ENCODE results near the gene PRKAR1B.

Gene PRKAR1B

GRCh38 chr7:725223-726005 lies 1.7 kb downstream of the PRKAR1B start:
- H3K4me3 ChIP-seq (ENCODE audit: low read depth, low read length), result no peak overlapping the region

- no peak overlapping the region for H3K4me3 ChIP-seq (ENCODE audit: low read depth, low read length)
These were observed 2.8 kb downstream of the PRKAR1B start for GRCh38 chr7:724298-724697.

DNA sequence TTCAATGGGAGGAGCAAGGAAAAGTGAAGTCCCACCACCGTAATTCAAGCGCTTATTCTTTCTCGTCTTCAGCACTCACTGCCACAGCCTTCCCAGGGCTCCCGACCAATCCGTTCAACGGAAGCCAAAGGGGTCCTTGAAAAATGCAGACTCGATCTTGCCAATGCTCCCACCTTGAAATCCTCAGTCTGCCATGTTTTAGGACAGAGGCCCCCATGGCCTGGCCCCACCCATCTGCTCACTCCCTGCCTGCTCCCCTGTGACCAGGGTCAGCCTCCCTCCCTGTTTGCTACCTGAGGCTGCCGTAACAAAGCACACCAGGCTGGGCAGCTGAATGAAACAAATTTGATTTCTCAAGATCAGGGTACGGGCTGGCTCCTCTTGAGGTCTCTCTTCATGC lies 3.5 kb downstream of the PRKAR1B start:
- H3K4me3 ChIP-seq (ENCODE audit: low read depth, low read length), result no peak overlapping the region

- H3K4me3 ChIP-seq (ENCODE audit: low read depth, low read length), result no peak overlapping the region
These were observed 5.3 kb downstream of the PRKAR1B start for GRCh38 chr7:721619-722248.

DNA sequence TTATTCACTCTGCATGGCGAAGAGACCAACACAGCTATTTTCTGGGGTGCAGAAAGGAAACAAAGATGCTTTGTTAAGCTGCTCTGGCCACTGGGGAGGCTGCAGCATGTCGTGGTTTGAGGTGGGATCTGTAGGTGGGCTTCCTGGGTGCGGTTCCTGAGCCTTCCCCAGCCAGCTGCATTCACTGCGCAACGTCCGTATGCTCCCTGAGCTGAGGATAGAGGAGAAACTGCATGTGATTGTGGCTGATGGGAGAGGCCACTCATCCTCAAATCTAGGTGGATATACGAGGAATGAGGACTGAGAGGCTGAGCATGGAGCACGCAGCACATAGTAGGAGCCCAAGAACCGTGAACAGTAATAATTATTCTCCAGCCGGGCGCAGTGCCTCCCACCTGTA lies 10.4 kb downstream of the PRKAR1B start:
- no peak overlapping the region for H3K4me3 ChIP-seq (ENCODE audit: low read depth, low read length)

DNA sequence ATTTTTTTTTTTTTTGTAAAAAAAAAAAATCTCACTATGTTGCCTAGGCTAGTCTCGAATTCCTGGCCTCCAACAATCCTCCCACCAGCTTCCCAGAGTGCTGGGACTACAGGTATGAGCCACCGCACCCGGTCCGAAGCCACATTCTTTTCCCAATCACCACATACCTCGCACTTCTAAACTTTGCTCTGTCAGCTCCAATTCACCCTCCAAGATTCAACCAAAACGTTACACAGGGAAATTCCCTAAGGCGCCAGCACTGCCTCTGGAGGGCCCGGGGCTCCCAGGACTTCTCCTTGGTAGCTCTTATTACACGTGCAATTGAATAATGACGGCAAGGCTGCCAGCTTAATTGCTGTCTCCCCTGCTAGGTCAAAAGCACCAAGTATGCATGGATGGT lies 10.9 kb downstream of the PRKAR1B start:
- H3K4me3 ChIP-seq (ENCODE audit: low read depth, low read length), result no peak overlapping the region

- H3K4me3 ChIP-seq (ENCODE audit: low read depth, low read length), result no peak overlapping the region
These were observed 12.8 kb downstream of the PRKAR1B start for GRCh38 chr7:714251-714671.

DNA sequence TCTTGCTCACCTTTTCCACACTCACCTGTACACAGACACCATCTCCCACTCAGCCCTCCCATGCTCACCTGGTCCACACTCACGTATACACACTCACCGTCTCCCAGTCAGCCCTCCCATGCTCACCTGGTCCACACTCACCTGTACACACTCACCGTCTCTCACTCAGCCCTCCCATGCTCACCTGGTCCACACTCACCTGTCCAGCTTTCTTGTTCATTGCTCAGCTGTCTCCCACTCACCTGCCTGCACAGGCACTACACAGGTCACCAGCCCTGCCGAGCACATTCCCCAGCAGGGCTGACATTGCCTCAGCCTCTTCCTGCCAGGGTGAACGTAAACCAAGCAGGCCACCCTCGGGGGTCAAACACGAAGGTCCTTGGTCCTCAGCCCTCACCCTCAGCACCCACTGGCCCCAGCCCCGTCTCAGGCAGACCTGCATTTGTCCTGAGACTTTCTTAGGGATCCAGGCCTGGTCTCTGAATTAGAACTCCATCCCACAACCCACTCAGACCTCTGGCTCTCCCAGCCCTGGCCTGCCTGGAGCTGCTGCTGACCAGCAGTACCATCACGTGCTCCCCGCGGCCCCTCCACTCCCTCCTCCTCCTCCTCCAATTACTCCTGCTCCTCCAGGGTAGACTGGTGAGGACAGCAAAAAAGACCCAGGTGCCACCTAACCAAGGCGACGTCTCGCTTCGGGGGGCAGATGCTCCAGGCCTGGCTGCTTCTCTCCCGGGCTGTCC lies 13.4 kb downstream of the PRKAR1B start:
- H3K4me3 ChIP-seq (ENCODE audit: low read depth, low read length), result no peak overlapping the region

- no peak overlapping the region for H3K4me3 ChIP-seq (ENCODE audit: low read depth, low read length)
These were observed 14.0 kb downstream of the PRKAR1B start for GRCh38 chr7:713139-713457.

DNA sequence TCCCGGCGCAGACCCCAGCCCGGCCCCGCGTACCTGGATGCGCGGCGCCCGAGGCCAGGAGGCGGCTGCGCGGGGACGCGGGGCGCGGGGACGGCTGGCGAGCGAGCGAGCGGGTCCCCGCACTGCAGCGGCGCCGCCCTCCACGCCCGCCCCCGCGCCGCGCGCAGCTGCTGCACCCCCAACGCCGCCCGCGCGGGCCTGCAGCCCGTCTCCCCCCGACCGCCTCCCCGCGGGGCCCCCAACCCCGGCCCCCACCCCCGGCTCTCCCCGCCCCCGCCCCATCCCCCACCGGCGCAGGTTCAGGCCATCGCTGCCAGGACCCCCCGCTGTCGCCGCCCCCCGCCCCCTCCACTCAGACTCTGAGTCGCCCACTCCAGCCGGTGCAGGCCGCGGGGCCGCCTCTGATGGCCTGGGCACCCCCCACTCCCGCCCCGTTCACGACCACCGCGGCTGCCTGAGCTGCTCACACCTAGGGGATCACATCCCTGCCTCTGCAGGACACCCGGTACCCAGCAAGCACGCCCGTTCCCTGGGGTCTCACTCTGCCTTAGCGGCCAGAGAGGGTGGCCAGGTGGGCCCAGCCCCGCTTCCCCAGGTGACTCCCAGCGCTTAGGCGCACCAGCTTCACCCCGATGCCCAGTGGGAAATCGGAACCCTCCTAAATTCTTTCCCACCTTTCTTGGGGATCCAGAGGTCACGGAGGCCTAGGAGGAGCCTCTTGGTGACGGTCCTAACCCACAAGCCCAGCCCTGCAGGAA lies 14.5 kb downstream of the PRKAR1B start:
- H3K4me3 ChIP-seq (ENCODE audit: low read depth, low read length), result peak overlapping the region; percentile 20

DNA sequence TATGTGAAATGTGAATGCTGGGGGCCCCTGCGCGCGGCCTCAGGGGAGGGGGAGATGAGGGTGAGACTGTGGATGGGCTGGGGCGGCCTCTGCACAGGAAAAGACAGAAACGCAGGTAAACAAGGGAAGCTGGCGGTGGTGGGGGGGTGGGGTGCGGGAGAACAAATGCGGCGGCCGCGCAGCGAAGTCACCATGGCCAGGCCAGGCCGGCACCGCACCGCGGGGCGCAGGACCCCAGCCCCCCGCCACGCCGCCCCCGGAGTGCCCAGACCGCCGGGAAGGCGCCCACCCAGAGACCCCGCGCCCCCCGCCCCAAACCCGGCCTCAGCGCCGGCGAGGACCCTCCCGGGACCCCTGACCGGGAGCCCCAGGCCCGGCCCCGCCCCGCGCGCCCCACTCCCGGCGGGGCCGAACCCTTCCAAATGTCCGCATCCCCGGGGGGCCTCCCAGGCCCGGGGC lies 15.1 kb downstream of the PRKAR1B start:
- no peak overlapping the region for H3K4me3 ChIP-seq (ENCODE audit: low read depth, low read length)

- no peak overlapping the region for H3K4me3 ChIP-seq (ENCODE audit: low read depth, low read length)
These were observed 15.8 kb downstream of the PRKAR1B start for GRCh38 chr7:711093-711921.

DNA sequence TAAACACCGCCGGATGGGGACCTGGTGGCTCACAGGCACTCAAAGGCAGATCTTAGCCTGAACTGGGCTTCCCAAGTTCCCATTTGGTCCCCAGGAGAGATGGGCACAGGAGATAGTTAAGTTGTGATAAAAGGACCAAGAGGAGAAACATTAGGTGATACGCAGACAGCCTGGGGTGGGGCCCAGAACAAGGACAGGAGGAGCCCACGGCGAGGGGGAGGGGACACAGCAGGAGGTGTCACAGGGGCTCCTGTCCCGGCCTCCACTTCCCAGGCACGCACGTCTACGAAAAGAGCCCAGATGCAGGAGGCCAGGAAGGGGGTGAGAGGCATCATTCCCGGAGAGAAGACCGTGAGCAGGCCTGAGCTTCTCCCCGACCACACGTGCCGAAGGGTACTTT lies 16.9 kb downstream of the PRKAR1B start:
- no peak overlapping the region for H3K4me3 ChIP-seq (ENCODE audit: low read depth, low read length)

DNA sequence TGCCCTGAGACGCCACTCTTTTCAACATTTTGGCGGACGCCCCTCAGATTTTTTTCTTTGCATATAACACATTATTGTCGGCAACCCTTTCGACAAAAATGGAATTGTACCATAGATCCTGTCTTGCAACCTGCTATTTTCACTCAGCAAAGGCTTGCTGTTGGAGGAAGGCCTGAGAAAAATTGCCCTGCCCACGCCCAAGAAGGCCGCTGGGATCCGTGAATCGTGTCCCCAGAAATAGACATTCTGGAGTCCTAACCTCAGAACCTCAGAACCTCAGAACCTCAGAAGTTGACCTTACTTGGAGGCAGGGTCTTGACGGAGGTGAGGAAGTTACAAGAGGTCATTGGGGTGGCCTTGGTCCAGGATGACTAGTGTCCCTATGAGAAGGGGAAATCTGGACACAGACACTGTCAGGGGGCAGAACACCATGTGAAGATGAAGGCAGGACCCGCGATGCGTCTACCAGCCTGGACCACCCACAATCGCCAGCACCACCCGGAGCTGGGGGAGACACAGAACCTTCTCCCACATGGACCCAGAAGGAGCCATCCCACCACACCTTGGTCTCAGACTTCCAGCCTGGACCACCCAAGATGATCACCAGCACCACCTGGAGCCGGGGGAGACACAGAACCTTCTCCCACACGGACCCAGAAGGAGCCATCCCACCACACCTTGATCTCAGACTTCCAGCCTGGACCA lies 19.6 kb downstream of the PRKAR1B start:
- no peak overlapping the region for H3K4me3 ChIP-seq (ENCODE audit: low read depth, low read length)

- H3K4me3 ChIP-seq (ENCODE audit: low read depth, low read length), result no peak overlapping the region
These were observed 20.4 kb downstream of the PRKAR1B start for GRCh38 chr7:706721-707120.

DNA sequence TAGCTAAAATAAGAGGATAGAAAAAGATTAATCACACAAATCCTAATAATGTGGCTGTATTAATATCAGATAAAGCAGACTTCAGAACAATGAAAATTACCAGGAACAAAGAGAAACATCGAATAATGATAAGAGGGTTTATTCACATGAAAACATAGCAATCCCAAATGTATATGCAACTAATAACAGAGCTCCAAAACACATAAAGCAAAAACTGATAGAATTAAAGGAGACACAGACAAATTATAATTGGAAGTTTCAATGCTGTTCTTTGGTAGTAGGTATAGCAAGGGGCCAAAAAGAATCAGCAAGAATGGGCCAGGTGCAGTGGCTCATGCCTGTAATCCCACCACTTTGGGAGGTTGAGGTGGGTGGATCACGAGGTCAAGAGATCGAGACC lies 24.0 kb downstream of the PRKAR1B start:
- H3K4me3 ChIP-seq (ENCODE audit: low read depth, low read length), result no peak overlapping the region

- H3K4me3 ChIP-seq (ENCODE audit: low read depth, low read length), result no peak overlapping the region
These were observed 25.9 kb downstream of the PRKAR1B start for GRCh38 chr7:701086-701671.

GRCh38 chr7:699476-700170 lies 27.5 kb downstream of the PRKAR1B start:
- H3K4me3 ChIP-seq (ENCODE audit: low read depth, low read length), result no peak overlapping the region

All from iPS-11a (cell line).